WTC11 (cell line): ENCODE data around the gene CXCL17. TPM values are rescaled to one million over a fixed set of nuclear protein-coding genes. Genes with fewer than 3 reads are reported as not detected.

Experiments
- ATAC-seq: fragments of 200-7000 bp; cut with Tn5 transposase; 2 replicates; pipeline ENCODE4 v1.10.0; 2021; ENCODE audit warnings: mild to moderate bottlenecking, moderate library complexity
- CTCF ChIA-PET: fragments of 300-600 bp; sonication (Branson Sonifier 250); formaldehyde crosslinking; loops from one replicate; lab custom pipeline; 2021; ENCODE audit warnings: antibody characterized with exemption; lab: Charles Lee
- POLR2A ChIA-PET: fragments of 350-600 bp; sonication (Branson Sonifier 250); formaldehyde crosslinking; loops from one replicate; lab custom pipeline; 2021; ENCODE audit warnings: antibody characterized with exemption; lab: Charles Lee
- DNase-seq: peaks from one replicate; pipeline ENCODE4 v3.0.0; 2021; ENCODE audit warnings: low spot score
- H3K27ac Mint-ChIP-seq: 2 replicates; pipeline ENCODE4 v1.8.0; 2021; ENCODE audit warnings: mixed read lengths
- H3K27me3 Mint-ChIP-seq: 2 replicates; pipeline ENCODE4 v1.8.0; 2021; ENCODE audit warnings: low read depth, mild to moderate bottlenecking, moderate library complexity, mixed read lengths
- H3K36me3 Mint-ChIP-seq: 2 replicates; pipeline ENCODE4 v1.8.0; 2021; ENCODE audit warnings: mixed read lengths
- H3K4me1 Mint-ChIP-seq: 2 replicates; pipeline ENCODE4 v1.8.0; 2022; ENCODE audit warnings: mixed read lengths
- H3K4me3 Mint-ChIP-seq: 2 replicates; pipeline ENCODE4 v1.8.0; 2021; ENCODE audit warnings: mild to moderate bottlenecking, moderate library complexity, mixed read lengths
- H3K9me3 Mint-ChIP-seq: 2 replicates; pipeline ENCODE4 v1.8.0; 2021; ENCODE audit warnings: mixed read lengths
- EMX1 ChIP-seq: fragments of 250-450 bp; sonication (Bioruptor Pico); IDR thresholded peaks from 2 replicates; pipeline ENCODE4 v1.8.0; 2021; ENCODE audit warnings: mild to moderate bottlenecking
- FOXK1 ChIP-seq: sonication (generic); formaldehyde crosslinking; IDR thresholded peaks from 2 replicates; pipeline ENCODE4 v1.8.0; 2022; ENCODE audit warnings: mild to moderate bottlenecking, moderate library complexity, missing genetic modification reagents
- FOXP1 ChIP-seq: sonication (generic); formaldehyde crosslinking; IDR thresholded peaks from 2 replicates; pipeline ENCODE4 v1.8.0; 2022; ENCODE audit warnings: missing genetic modification reagents, mild to moderate bottlenecking, moderate library complexity, borderline replicate concordance
- HMGA2 ChIP-seq: fragments of 250-450 bp; sonication (Bioruptor Pico); IDR thresholded peaks from 2 replicates; pipeline ENCODE4 v1.4.0; 2021; ENCODE audit warnings: mild to moderate bottlenecking, moderate library complexity
- KAT7 ChIP-seq: sonication (generic); formaldehyde crosslinking; IDR thresholded peaks from 2 replicates; pipeline ENCODE4 v1.8.1; 2023; ENCODE audit warnings: missing genetic modification reagents, mild to moderate bottlenecking, borderline replicate concordance
- MYBL2 ChIP-seq: sonication (generic); formaldehyde crosslinking; IDR thresholded peaks from 2 replicates; pipeline ENCODE4 v1.8.1; 2023; ENCODE audit warnings: mild to moderate bottlenecking, moderate library complexity, missing genetic modification reagents
- SMAD3 ChIP-seq: sonication (generic); formaldehyde crosslinking; IDR thresholded peaks from 2 replicates; pipeline ENCODE4 v1.8.0; 2022; ENCODE audit warnings: missing genetic modification reagents, mild to moderate bottlenecking, borderline replicate concordance
- ZNF396 ChIP-seq: fragments of 250-450 bp; sonication (Bioruptor Pico); IDR thresholded peaks from 2 replicates; pipeline ENCODE4 v1.8.0; 2021; ENCODE audit warnings: mild to moderate bottlenecking, moderate library complexity, borderline replicate concordance
- total RNA-seq: library from RNA; stranded (reverse); gene quantifications from 3 replicates; pipeline ENCODE4 v1.2.3, GENCODE V29; 2021
- TF ChIP-seq, protein P1 (sequence below): sonication (generic); formaldehyde crosslinking; IDR thresholded peaks from 2 replicates; pipeline ENCODE4 v1.8.0; 2022; ENCODE audit warnings: mild to moderate bottlenecking, missing genetic modification reagents
- TF ChIP-seq, protein P2 (sequence below): sonication (generic); formaldehyde crosslinking; conservative IDR thresholded peaks from 2 replicates; pipeline ENCODE4 v1.8.1; 2022; ENCODE audit warnings: mild to moderate bottlenecking, missing genetic modification reagents
- TF ChIP-seq, protein P3 (sequence below): fragments of 250-450 bp; sonication (Bioruptor Pico); IDR thresholded peaks from 2 replicates; pipeline ENCODE4 v2.1.2; 2022; ENCODE audit warnings: mild to moderate bottlenecking, moderate library complexity
- TF ChIP-seq, protein P4 (sequence below): sonication (generic); formaldehyde crosslinking; IDR thresholded peaks from 2 replicates; pipeline ENCODE4 v1.8.1; 2023; ENCODE audit warnings: mild to moderate bottlenecking, moderate library complexity, missing genetic modification reagents
- TF ChIP-seq, protein P5 (sequence below): fragments of 250-450 bp; sonication (Bioruptor Pico); IDR thresholded peaks from 2 replicates; pipeline ENCODE4 v1.9.0; 2021; ENCODE audit warnings: mild to moderate bottlenecking
- TF ChIP-seq, protein P6 (sequence below): fragments of 250-450 bp; sonication (Bioruptor Pico); IDR thresholded peaks from 2 replicates; pipeline ENCODE4 v1.9.0; 2021; ENCODE audit warnings: moderate library complexity, mild to moderate bottlenecking, inconsistent platforms, borderline replicate concordance
- TF ChIP-seq, protein P7 (sequence below): sonication (generic); formaldehyde crosslinking; conservative IDR thresholded peaks from 2 replicates; pipeline ENCODE4 v1.8.1; 2023; ENCODE audit warnings: mild to moderate bottlenecking, low read depth, missing genetic modification reagents, moderate library complexity
- TF ChIP-seq, protein P8 (sequence below): sonication (generic); formaldehyde crosslinking; IDR thresholded peaks from 2 replicates; pipeline ENCODE4 v1.8.0; 2022; ENCODE audit warnings: mild to moderate bottlenecking, missing genetic modification reagents
- TF ChIP-seq, protein P9 (sequence below): sonication (generic); formaldehyde crosslinking; IDR thresholded peaks from 2 replicates; pipeline ENCODE4 v1.8.0; 2022; ENCODE audit warnings: mild to moderate bottlenecking, missing genetic modification reagents

Gene CXCL17
- total RNA-seq, 1 experiment from 2014 or later: not detected

DNA sequence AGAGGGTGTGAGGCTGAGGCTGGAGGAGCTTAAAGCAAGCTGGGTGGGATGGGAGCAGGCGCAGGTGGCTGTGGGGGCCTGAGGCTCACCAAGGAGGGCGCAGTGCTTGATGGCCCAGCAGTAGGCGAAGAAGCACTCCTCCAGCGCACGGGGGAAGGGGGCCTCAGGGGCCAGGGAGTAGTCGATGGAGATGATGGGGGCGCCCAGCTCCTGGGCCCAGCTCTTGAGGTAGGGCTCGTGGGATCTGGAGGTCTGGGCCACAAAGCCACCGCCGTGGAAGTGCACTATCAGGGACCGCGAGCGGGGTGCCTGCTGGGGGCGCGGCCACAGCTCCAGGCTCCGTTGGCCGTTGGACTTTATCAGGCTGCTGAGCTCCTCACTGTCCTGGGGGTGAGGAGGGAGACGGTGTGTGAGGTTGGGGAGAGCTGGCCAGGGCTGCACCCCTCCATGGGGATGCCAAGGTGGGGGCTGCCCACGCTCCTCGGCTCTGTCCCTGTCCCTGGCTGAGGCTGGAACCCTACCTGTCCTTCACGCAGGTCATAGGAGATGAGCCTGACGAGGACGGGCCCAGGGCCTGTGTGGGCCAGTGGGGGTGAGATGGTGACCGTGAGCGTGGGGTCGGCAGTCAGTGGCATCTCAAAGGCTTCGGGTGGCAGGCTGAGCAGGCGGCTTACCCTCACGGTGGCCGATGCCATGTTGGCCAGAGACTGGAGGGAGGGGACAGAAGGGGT lies 35.5 kb downstream of the CXCL17 start:
- H3K4me3 Mint-ChIP-seq: no peak overlapping the region
- H3K4me1 Mint-ChIP-seq: peaks cover 15% of the 10 kb centered on the region
- H3K27me3 Mint-ChIP-seq: peaks cover 86% of the 10 kb centered on the region
- H3K27ac Mint-ChIP-seq: no peak overlapping the region
- ATAC-seq: no peak
- ChIA-PET CTCF (interaction anchor here (1.1 to 1.5 kb wide), 3 partner anchors 27 to 33 kb away, joined by 3 to 6 read pairs (median 4); no protein-coding TSS in a partner anchor), POLR2A (interaction anchor here (1.4 kb wide), 2 partner anchors 11 to 16 kb away, joined by 3 to 4 read pairs; no protein-coding TSS in a partner anchor)
- DNase-seq: no peak
- H3K36me3 Mint-ChIP-seq: 0 out of 2 replicates have a peak, but pooled peaks cover 9% of the 10 kb centered on the region
- H3K9me3 Mint-ChIP-seq: no peaks in the 10 kb centered on the region
- TF ChIP-seq, protein P1, sequence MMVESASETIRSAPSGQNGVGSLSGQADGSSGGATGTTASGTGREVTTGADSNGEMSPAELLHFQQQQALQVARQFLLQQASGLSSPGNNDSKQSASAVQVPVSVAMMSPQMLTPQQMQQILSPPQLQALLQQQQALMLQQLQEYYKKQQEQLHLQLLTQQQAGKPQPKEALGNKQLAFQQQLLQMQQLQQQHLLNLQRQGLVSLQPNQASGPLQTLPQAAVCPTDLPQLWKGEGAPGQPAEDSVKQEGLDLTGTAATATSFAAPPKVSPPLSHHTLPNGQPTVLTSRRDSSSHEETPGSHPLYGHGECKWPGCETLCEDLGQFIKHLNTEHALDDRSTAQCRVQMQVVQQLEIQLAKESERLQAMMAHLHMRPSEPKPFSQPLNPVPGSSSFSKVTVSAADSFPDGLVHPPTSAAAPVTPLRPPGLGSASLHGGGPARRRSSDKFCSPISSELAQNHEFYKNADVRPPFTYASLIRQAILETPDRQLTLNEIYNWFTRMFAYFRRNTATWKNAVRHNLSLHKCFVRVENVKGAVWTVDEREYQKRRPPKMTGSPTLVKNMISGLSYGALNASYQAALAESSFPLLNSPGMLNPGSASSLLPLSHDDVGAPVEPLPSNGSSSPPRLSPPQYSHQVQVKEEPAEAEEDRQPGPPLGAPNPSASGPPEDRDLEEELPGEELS (CRISPR knock-in tag): no peak
- TF ChIP-seq HMGA2 (no peak), ZNF396 (CRISPR knock-in tag) (no peak), EMX1 (CRISPR knock-in tag) (no peak)
- TF ChIP-seq, protein P2, sequence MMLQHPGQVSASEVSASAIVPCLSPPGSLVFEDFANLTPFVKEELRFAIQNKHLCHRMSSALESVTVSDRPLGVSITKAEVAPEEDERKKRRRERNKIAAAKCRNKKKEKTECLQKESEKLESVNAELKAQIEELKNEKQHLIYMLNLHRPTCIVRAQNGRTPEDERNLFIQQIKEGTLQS (CRISPR knock-in tag): no peak
- TF ChIP-seq, protein P3, sequence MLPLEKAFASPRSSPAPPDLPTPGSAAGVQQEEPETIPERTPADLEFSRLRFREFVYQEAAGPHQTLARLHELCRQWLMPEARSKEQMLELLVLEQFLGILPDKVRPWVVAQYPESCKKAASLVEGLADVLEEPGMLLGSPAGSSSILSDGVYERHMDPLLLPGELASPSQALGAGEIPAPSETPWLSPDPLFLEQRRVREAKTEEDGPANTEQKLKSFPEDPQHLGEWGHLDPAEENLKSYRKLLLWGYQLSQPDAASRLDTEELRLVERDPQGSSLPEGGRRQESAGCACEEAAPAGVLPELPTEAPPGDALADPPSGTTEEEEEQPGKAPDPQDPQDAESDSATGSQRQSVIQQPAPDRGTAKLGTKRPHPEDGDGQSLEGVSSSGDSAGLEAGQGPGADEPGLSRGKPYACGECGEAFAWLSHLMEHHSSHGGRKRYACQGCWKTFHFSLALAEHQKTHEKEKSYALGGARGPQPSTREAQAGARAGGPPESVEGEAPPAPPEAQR (CRISPR knock-in tag): no peak
- TF ChIP-seq, protein P4, sequence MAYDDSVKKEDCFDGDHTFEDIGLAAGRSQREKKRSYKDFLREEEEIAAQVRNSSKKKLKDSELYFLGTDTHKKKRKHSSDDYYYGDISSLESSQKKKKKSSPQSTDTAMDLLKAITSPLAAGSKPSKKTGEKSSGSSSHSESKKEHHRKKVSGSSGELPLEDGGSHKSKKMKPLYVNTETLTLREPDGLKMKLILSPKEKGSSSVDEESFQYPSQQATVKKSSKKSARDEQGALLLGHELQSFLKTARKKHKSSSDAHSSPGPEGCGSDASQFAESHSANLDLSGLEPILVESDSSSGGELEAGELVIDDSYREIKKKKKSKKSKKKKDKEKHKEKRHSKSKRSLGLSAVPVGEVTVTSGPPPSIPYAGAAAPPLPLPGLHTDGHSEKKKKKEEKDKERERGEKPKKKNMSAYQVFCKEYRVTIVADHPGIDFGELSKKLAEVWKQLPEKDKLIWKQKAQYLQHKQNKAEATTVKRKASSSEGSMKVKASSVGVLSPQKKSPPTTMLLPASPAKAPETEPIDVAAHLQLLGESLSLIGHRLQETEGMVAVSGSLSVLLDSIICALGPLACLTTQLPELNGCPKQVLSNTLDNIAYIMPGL (CRISPR knock-in tag): no peak

DNA sequence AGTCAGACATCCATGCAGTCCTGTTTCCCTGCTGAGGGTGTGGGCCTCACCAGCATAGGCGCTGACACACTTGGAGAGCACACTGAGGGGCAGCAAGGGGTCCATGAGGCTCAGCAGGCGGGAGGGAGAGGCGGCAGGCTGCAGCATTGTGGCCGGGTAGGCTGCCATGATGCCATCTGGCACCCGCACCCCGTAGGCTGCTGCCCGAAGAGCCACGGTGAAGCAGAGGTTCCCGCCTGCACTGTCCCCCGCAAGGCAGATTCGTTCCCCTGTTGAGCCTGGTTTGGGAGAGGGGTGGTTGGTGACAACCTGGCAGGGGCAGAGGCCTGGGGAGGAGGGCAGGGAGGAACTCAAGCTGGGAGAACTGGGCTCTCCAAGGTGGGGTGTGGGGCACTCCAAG lies 36.6 kb downstream of the CXCL17 start:
- Mint-ChIP-seq H3K9me3 (no peaks in the 10 kb centered on the region), H3K4me1 (peaks cover 12% of the 10 kb centered on the region), H3K36me3 (0 out of 2 replicates have a peak, but pooled peaks cover 9% of the 10 kb centered on the region), H3K27ac (no peak overlapping the region), H3K27me3 (peaks cover 78% of the 10 kb centered on the region), H3K4me3 (no peak overlapping the region)
- CTCF ChIA-PET: interaction anchor here (1.1 to 1.5 kb wide), 2 partner anchors 26 to 34 kb away, joined by 4 to 6 read pairs; no protein-coding TSS in a partner anchor
- POLR2A ChIA-PET: interaction anchor here (1.4 kb wide), 1 partner anchor 17 kb away, joined by 3 read pairs; no protein-coding TSS in a partner anchor
- no peak for ATAC-seq
- TF ChIP-seq, protein P5, sequence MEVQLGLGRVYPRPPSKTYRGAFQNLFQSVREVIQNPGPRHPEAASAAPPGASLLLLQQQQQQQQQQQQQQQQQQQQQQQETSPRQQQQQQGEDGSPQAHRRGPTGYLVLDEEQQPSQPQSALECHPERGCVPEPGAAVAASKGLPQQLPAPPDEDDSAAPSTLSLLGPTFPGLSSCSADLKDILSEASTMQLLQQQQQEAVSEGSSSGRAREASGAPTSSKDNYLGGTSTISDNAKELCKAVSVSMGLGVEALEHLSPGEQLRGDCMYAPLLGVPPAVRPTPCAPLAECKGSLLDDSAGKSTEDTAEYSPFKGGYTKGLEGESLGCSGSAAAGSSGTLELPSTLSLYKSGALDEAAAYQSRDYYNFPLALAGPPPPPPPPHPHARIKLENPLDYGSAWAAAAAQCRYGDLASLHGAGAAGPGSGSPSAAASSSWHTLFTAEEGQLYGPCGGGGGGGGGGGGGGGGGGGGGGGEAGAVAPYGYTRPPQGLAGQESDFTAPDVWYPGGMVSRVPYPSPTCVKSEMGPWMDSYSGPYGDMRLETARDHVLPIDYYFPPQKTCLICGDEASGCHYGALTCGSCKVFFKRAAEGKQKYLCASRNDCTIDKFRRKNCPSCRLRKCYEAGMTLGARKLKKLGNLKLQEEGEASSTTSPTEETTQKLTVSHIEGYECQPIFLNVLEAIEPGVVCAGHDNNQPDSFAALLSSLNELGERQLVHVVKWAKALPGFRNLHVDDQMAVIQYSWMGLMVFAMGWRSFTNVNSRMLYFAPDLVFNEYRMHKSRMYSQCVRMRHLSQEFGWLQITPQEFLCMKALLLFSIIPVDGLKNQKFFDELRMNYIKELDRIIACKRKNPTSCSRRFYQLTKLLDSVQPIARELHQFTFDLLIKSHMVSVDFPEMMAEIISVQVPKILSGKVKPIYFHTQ: no peak
- no peak for TF ChIP-seq EMX1 (CRISPR knock-in tag)
- TF ChIP-seq MYBL2 (CRISPR knock-in tag): no peak
- no peak for TF ChIP-seq FOXP1
- TF ChIP-seq SMAD3 (CRISPR knock-in tag): no peak
- TF ChIP-seq HMGA2: no peak
- TF ChIP-seq, protein P6, sequence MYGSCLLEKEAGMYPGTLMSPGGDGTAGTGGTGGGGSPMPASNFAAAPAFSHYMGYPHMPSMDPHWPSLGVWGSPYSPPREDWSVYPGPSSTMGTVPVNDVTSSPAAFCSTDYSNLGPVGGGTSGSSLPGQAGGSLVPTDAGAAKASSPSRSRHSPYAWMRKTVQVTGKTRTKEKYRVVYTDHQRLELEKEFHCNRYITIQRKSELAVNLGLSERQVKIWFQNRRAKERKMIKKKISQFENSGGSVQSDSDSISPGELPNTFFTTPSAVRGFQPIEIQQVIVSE (CRISPR knock-in tag): no peak
- TF ChIP-seq, protein P7, sequence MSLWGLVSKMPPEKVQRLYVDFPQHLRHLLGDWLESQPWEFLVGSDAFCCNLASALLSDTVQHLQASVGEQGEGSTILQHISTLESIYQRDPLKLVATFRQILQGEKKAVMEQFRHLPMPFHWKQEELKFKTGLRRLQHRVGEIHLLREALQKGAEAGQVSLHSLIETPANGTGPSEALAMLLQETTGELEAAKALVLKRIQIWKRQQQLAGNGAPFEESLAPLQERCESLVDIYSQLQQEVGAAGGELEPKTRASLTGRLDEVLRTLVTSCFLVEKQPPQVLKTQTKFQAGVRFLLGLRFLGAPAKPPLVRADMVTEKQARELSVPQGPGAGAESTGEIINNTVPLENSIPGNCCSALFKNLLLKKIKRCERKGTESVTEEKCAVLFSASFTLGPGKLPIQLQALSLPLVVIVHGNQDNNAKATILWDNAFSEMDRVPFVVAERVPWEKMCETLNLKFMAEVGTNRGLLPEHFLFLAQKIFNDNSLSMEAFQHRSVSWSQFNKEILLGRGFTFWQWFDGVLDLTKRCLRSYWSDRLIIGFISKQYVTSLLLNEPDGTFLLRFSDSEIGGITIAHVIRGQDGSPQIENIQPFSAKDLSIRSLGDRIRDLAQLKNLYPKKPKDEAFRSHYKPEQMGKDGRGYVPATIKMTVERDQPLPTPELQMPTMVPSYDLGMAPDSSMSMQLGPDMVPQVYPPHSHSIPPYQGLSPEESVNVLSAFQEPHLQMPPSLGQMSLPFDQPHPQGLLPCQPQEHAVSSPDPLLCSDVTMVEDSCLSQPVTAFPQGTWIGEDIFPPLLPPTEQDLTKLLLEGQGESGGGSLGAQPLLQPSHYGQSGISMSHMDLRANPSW (CRISPR knock-in tag): no peak
- TF ChIP-seq, protein P8, sequence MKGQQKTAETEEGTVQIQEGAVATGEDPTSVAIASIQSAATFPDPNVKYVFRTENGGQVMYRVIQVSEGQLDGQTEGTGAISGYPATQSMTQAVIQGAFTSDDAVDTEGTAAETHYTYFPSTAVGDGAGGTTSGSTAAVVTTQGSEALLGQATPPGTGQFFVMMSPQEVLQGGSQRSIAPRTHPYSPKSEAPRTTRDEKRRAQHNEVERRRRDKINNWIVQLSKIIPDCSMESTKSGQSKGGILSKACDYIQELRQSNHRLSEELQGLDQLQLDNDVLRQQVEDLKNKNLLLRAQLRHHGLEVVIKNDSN: no peak
- no peak for TF ChIP-seq KAT7 (CRISPR knock-in tag)
- TF ChIP-seq, protein P9, sequence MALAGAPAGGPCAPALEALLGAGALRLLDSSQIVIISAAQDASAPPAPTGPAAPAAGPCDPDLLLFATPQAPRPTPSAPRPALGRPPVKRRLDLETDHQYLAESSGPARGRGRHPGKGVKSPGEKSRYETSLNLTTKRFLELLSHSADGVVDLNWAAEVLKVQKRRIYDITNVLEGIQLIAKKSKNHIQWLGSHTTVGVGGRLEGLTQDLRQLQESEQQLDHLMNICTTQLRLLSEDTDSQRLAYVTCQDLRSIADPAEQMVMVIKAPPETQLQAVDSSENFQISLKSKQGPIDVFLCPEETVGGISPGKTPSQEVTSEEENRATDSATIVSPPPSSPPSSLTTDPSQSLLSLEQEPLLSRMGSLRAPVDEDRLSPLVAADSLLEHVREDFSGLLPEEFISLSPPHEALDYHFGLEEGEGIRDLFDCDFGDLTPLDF: no peak
- no peak for TF ChIP-seq FOXK1 (CRISPR knock-in tag)
- DNase-seq: no peak
